ENCODE results near the gene ZNF337. TPM values are rescaled to one million over a fixed set of nuclear protein-coding genes. Genes with fewer than 3 reads are reported as not detected.

Gene ZNF337
- polyA plus RNA-seq, 3 donors: 2.1 to 12.0 (median 3.0) TPM

GRCh38 chr20:25675161-25675560 is 21.5 kb downstream of the ZNF337 start:
- H3K9me3 ChIP-seq (replicated peaks in 1 of 2; ENCODE audit: control insufficient read depth in 1 of 2, insufficient read depth in 1 of 2, low read length in 2 of 2): no peaks in the 10 kb centered on the region
- H3K79me2 ChIP-seq (ENCODE audit: insufficient read depth, low read length): no peaks in the 10 kb centered on the region
- no peak overlapping the region for H3K4me3 Mint-ChIP-seq
- no peak overlapping the region for H3K4me3 ChIP-seq (replicated peaks in 1 of 3; ENCODE audit: low read depth in 2 of 3, low read length in 3 of 3)
- H3K4me1 Mint-ChIP-seq: peaks cover 9% of the 10 kb centered on the region
- 100% methylated on average over 1 of the region's 6 CpGs for WGBS (ENCODE audit: insufficient coverage)
- H4K20me1 ChIP-seq (ENCODE audit: insufficient read depth, low read length): no peaks in the 10 kb centered on the region
- H3K4me1 ChIP-seq (ENCODE audit: control insufficient read depth in 1 of 2, insufficient read depth in 2 of 2, low read length in 2 of 2): peaks cover 0 to 7% of the 10 kb centered on the region in 2 donors
- H3K36me3 ChIP-seq (replicated peaks in 1 of 2; ENCODE audit: control insufficient read depth in 1 of 2, insufficient read depth in 2 of 2, low read length in 2 of 2): peaks cover 23 to 54% of the 10 kb centered on the region in 2 donors
- no peak overlapping the region for H3K9ac ChIP-seq (ENCODE audit: insufficient read depth, low read length, poor library complexity, severe bottlenecking)
- no peaks in the 10 kb centered on the region for H3K27me3 Mint-ChIP-seq (ENCODE audit: low read depth in 3 of 3)
- H3K27ac Mint-ChIP-seq: no peak overlapping the region
- H3K36me3 Mint-ChIP-seq: peaks cover 51 to 52% of the 10 kb centered on the region in 2 donors
- TF ChIP-seq CTCF (IDR thresholded peaks at IDR 0.05): no peak
- H3K9me3 Mint-ChIP-seq: peaks cover 0 to 3% (median 0%) of the 10 kb centered on the region in 7 donors
- no peak overlapping the region for H2AFZ ChIP-seq (ENCODE audit: insufficient read depth, low read depth, low read length, poor library complexity, severe bottlenecking)
- H3K27ac ChIP-seq (ENCODE audit: low read depth in 1 of 2, low read length in 2 of 2): no peak overlapping the region
- DNase-seq: no peak
- no peaks in the 10 kb centered on the region for H3K27me3 ChIP-seq (ENCODE audit: control insufficient read depth in 2 of 2, insufficient read depth in 2 of 2, low read length in 2 of 2)
- H3K4me2 ChIP-seq (replicated peaks; ENCODE audit: extremely low read depth, low read length, poor library complexity, severe bottlenecking): no peak overlapping the region
- intact Hi-C loops (cut with micrococcal nuclease): no loop called here

- Histone ChIP-seq H4K20me1 (ENCODE audit: insufficient read depth, low read length) (no peaks in the 10 kb centered on the region), H3K36me3 (replicated peaks in 1 of 2; ENCODE audit: control insufficient read depth in 1 of 2, insufficient read depth in 2 of 2, low read length in 2 of 2) (peaks cover 23 to 46% of the 10 kb centered on the region in 2 donors), H3K9ac (ENCODE audit: insufficient read depth, low read length, poor library complexity, severe bottlenecking) (no peak overlapping the region), H3K79me2 (ENCODE audit: insufficient read depth, low read length) (no peaks in the 10 kb centered on the region), H3K27me3 (ENCODE audit: control insufficient read depth in 2 of 2, insufficient read depth in 2 of 2, low read length in 2 of 2) (no peaks in the 10 kb centered on the region), H3K27ac (ENCODE audit: low read depth in 1 of 2, low read length in 2 of 2) (peak overlapping the region in 1 of 2 donors; percentile 23), H3K4me2 (replicated peaks; ENCODE audit: extremely low read depth, low read length, poor library complexity, severe bottlenecking) (no peak overlapping the region), H3K4me1 (ENCODE audit: control insufficient read depth in 1 of 2, insufficient read depth in 2 of 2, low read length in 2 of 2) (peaks cover 0 to 7% of the 10 kb centered on the region in 2 donors), H3K9me3 (replicated peaks in 1 of 2; ENCODE audit: control insufficient read depth in 1 of 2, insufficient read depth in 1 of 2, low read length in 2 of 2) (no peaks in the 10 kb centered on the region), H3K4me3 (replicated peaks in 1 of 3; ENCODE audit: low read depth in 2 of 3, low read length in 3 of 3) (no peak overlapping the region), H2AFZ (ENCODE audit: insufficient read depth, low read depth, low read length, poor library complexity, severe bottlenecking) (no peak overlapping the region)
- peaks cover 0 to 3% (median 0%) of the 10 kb centered on the region in 7 donors for H3K9me3 Mint-ChIP-seq
- WGBS (ENCODE audit: insufficient coverage): 37% methylated on average over 3 of the region's 4 CpGs
- H3K27ac Mint-ChIP-seq: no peak overlapping the region
- no peak for TF ChIP-seq CTCF (IDR thresholded peaks at IDR 0.05)
- intact Hi-C loops (cut with micrococcal nuclease): no loop called here
- peaks cover 41% of the 10 kb centered on the region in 2 donors for H3K36me3 Mint-ChIP-seq
- no peak overlapping the region for H3K4me3 Mint-ChIP-seq
- no peaks in the 10 kb centered on the region for H3K27me3 Mint-ChIP-seq (ENCODE audit: low read depth in 3 of 3)
- peaks cover 9% of the 10 kb centered on the region for H3K4me1 Mint-ChIP-seq
- DNase-seq: peak; percentile 6 to 21 (median 19)
Measured at GRCh38 chr20:25672659-25673235, 23.9 kb downstream of the ZNF337 start.

Measured in CD14-positive monocyte (primary cell).